GM19372 (cell line): Measurements from ENCODE around the gene KRT40.
"Not testable (repeated sequence)": the region's sequence is repeated elsewhere in the genome, so short reads cannot be mapped to it uniquely, and the experiment has no call there.

Source experiments
- ATAC-seq: cut with Tn5 transposase; IDR thresholded peaks from one replicate; pipeline ENCODE4 v1.9.1; 2021; ENCODE audit warnings: mild to moderate bottlenecking, low read depth, moderate library complexity; ENCODE audit not compliant: unreplicated experiment

Gene KRT40

DNA sequence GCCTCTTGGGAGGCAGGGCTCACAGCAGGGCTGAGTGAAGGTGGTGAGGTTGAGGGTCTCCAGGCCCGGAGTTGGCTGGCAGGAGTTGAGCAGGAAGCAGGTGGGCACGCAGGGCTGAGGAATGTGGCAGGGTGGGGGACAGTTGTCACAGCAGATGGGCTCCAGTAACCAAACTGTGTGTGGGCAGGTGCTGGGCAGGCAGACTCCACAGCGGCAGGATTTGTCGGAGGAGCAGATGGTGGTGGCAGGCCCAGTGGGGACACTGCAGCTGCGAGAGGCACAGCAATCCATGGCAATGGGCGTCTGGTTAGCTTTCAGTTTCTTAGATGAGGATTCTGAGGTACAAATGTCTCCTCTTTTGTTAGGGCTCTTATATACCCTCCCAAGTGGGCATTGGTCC, 15.4 kb upstream of the KRT40 start, which contains the start of gene KRTAP3-2:
Gene KRTAP3-2 (minus strand): TSS at position 344 of the 400 bp plus-strand sequence. CDS start 53 bp downstream, at position 291.
- ATAC-seq = not testable (repeated sequence)

DNA sequence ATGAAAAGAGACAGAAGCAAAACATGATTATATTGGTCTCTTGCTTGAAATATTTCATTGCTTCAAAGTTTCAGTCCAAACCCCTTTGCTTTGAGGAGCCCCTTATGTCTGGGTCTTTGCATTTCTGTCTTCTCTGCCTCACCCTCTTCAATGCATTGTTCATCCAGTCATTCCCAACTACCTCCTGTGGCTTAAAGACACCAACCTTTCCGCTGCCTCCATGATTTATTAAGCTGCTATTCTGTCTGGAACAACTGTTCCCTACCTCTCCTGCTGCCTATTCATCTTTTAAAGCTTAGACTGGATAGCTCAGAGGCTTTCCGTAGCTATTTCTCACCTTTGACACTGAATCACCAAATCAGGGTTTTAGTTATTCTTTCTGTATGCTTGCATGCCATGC, 13.2 kb upstream of the KRT40 start:
- no peak for ATAC-seq

DNA sequence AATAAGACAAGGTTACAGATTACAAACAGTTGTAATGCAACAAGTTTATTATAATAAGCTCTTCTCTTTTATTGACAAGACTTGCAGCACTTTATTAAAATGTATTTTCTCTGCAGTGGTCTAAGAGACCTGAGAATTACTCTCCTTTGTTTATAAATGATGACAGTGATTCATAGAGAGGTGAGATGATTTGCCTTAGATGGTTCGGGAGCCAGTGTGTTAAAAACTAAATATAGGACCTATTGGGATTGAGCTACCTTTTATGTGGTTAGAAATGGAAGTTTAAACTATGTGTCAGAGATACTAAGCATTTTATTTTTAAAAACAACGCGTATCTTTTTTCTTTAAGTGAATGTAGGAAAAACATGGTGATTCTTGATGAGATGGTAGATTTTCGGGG, 12.7 kb upstream of the KRT40 start:
- no peak for ATAC-seq

- ATAC-seq = no peak
Observed at GRCh38 chr17:40995116-40995515, 11.0 kb upstream of the KRT40 start.

GRCh38 chr17:40993839-40994238, 9.7 kb upstream of the KRT40 start, which contains the start of gene KRTAP3-3:
TSS of gene KRTAP3-3 (minus strand) at chr17:40994164. CDS start at chr17:40994097, 67 bp downstream.
- no peak for ATAC-seq

- ATAC-seq = no peak
Observed at GRCh38 chr17:40993084-40993483, 9.0 kb upstream of the KRT40 start.

GRCh38 chr17:40992666-40993065, 8.5 kb upstream of the KRT40 start:
- no peak for ATAC-seq

- ATAC-seq = no peak
Observed at GRCh38 chr17:40986920-40987319, 2.8 kb upstream of the KRT40 start.

GRCh38 chr17:40981115-40981514, 3.0 kb downstream of the KRT40 start:
- ATAC-seq = no peak

DNA sequence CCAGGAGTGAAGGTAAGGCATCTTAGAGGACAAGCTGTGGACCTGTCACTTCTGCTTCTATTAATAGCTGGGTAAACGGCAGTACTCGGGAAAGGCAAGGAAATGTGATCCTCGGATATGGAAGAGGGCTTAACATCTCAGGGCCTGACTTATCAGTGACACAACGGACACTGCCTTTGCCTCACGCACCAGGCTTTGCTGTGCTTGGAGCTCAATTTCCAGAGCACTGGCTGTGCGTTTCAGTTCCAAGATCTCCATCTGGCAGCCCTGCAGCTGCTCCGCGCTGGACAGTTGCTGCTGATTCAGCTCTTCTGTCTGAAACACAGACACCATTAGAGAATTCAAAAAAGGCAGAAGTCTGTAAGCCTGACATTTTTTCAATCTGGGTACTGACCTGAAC, 3.5 kb downstream of the KRT40 start:
- ATAC-seq = no peak

DNA sequence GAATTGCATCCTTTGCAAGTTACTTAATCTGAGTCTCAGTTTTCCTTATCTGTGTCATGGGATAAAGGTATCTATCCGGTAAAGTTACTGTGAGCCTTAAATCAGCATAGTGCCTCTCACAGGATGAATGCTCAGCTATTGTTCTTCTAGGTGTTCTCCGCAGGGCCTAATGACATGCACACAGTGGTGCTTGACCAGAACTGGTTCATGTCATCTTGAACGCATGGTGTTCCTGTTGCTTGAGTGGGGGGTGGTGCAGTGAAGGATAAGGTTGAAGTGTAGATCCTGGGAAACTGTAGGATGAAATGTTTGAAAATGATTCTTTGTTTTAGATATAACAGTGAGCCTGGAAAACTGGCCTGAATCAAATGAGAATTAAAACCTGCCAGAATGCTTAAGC, 4.0 kb downstream of the KRT40 start:
- no peak for ATAC-seq

DNA sequence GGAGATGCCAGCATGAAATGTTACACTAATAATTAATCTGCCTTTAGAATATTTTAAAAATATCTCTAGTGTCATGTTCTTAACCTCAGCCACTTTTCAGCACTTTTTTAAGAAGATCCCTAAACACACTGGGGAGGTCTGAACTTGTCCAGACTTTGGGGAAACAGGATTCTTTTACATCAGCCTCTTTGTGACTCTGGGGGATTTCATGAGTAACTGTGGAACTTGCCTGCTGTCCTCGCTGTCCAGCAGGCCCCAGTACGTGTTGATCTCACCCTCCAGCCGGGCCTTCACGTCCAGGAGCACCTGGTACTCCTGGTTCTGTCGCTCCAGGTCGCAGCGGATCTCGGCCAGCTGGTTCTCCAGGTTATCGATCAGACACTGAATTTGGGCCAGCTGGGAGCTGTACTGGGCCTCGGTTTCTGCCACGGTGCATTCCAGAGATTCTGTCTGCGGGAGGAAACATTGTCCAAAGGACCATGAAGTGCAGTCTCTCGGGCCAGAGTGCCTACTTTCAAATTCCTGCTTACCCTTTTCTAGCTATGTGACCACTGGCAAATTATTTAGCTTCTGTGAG, 5.5 kb downstream of the KRT40 start:
- no peak for ATAC-seq

DNA sequence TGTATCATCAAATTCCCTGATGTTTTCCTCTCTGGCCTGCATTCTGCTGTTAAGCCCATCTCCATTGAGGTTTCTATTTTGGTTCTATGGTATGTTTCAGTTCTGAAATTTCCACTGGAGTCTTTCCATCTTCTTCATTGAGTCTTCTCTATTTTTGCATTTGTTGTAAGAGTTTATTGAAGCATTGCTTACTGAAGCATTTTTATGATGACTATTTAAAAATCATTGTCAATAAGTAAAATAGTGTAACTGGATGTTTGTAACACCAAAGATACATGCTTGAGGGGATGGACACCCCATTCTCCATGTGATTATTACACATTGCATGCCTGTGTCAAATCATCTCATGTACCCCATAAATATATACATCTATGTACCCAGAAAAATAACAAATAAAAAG, 8.6 kb downstream of the KRT40 start:
- no peak for ATAC-seq

DNA sequence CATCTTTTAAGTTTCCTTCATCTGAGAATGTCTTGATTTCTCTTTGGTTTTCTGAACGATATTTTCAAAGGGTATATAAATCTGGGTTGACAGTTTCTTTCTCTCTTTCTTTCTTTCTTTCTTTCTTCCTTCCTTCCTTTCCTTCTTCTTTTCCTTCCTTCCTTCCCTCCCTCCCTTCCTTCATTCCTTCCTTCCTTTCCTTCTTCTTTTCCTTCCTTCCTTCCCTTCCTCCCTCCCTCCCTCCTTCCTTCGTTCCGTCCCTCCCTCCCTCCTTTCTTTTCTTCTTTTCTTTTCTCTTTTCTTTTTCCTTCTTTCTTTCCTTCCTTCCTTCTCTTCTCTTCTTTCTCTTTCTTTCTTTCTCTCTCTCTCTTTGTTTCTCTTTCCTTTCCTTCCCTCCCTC, 9.8 kb downstream of the KRT40 start:
- ATAC-seq = no peak

- no peak for ATAC-seq
Observed at GRCh38 chr17:40967582-40967981, 16.5 kb downstream of the KRT40 start.

- no peak for ATAC-seq
Observed at GRCh38 chr17:40966848-40967247, 17.3 kb downstream of the KRT40 start, which contains the start of gene KRT39. TSS of gene KRT39 (minus strand) at chr17:40966948. CDS start at chr17:40966856, 92 bp downstream.

GRCh38 chr17:40963838-40964237, 20.3 kb downstream of the KRT40 start:
- no peak for ATAC-seq

GRCh38 chr17:40962059-40962561, 22.0 kb downstream of the KRT40 start:
- no peak for ATAC-seq

GRCh38 chr17:40961591-40961990, 22.5 kb downstream of the KRT40 start:
- no peak for ATAC-seq

DNA sequence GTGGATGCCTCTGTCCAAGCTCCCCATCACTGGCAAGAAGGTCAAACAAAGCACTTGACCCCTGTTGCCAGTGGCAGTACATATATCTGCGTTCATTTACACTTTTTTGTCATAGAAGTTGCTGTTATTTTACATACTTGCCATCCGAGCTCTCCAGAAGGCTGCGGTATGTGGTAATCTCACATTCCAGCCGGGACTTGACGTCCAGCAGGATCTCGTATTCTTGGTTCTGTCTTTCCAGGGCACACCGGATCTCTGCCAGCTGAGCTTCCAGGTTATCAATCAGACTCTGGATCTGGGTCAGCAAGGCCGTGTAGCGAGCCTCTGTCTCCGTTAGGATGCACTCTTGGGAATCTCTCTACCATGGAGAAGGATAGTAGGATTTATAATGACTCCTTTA, 24.0 kb downstream of the KRT40 start:
- no peak for ATAC-seq

DNA sequence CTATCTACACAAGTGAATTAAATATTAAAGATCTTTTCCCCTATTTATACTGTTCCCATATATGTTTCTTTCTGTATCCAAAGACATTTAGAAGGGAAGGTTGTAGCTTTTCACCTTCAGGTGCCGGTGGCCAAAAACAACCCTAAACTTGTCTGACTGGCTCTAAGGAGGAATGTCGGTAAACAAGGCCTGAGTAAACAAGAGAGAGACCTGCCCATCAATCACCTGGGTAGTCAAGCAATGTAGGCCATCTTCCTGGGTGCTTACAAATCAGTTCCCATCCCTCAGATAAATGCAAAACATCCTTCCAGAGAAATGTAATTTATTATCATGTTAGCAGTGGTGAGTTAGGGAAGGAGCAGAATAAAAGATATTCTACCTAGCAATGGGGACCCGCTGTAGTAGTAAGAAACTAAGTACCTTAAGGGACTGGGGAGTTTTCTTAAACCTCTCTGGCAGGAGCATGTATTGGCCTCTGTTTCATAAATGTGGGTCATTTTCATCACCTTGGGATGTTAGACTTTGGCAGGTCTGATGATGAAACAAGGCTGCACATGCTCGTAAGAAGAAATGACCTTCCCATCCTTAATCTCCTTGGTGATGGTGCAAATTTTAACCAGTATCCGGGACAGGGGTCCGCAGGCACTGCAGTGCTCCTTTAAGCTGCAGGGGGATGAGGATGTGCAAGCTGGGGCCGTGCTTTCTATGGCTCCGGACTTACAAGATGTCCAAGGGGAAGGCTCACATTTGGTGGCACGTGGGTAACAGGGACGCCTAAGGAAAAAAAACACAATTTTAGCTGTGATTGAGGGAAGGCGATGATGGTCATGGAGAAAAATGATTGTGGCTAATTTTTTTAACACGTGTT, 25.8 kb downstream of the KRT40 start:
- no peak for ATAC-seq
